AML-193 (cell line): ENCODE data around the gene CDKN1A.

Source experiments
- DNase-seq, 2 experiments: peaks; one replicate each; lab custom pipeline; 2025; lab: John Stamatoyannopoulos, UW

Gene CDKN1A

DNA sequence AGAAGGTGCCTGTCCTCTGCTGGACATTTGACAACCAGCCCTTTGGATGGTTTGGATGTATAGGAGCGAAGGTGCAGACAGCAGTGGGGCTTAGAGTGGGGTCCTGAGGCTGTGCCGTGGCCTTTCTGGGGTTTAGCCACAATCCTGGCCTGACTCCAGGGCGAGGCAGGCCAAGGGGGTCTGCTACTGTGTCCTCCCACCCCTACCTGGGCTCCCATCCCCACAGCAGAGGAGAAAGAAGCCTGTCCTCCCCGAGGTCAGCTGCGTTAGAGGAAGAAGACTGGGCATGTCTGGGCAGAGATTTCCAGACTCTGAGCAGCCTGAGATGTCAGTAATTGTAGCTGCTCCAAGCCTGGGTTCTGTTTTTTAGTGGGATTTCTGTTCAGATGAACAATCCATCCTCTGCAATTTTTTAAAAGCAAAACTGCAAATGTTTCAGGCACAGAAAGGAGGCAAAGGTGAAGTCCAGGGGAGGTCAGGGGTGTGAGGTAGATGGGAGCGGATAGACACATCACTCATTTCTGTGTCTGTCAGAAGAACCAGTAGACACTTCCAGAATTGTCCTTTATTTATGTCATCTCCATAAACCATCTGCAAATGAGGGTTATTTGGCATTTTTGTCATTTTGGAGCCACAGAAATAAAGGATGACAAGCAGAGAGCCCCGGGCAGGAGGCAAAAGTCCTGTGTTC lies 1.3 kb upstream of the CDKN1A start:
- DNase-seq: no peak

DNA sequence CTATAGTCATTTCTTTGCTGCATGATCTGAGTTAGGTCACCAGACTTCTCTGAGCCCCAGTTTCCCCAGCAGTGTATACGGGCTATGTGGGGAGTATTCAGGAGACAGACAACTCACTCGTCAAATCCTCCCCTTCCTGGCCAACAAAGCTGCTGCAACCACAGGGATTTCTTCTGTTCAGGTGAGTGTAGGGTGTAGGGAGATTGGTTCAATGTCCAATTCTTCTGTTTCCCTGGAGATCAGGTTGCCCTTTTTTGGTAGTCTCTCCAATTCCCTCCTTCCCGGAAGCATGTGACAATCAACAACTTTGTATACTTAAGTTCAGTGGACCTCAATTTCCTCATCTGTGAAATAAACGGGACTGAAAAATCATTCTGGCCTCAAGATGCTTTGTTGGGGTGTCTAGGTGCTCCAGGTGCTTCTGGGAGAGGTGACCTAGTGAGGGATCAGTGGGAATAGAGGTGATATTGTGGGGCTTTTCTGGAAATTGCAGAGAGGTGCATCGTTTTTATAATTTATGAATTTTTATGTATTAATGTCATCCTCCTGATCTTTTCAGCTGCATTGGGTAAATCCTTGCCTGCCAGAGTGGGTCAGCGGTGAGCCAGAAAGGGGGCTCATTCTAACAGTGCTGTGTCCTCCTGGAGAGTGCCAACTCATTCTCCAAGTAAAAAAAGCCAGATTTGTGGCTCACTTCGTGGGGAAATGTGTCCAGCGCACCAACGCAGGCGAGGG lies 594 bp upstream of the CDKN1A start:
- DNase-seq: no peak

DNA sequence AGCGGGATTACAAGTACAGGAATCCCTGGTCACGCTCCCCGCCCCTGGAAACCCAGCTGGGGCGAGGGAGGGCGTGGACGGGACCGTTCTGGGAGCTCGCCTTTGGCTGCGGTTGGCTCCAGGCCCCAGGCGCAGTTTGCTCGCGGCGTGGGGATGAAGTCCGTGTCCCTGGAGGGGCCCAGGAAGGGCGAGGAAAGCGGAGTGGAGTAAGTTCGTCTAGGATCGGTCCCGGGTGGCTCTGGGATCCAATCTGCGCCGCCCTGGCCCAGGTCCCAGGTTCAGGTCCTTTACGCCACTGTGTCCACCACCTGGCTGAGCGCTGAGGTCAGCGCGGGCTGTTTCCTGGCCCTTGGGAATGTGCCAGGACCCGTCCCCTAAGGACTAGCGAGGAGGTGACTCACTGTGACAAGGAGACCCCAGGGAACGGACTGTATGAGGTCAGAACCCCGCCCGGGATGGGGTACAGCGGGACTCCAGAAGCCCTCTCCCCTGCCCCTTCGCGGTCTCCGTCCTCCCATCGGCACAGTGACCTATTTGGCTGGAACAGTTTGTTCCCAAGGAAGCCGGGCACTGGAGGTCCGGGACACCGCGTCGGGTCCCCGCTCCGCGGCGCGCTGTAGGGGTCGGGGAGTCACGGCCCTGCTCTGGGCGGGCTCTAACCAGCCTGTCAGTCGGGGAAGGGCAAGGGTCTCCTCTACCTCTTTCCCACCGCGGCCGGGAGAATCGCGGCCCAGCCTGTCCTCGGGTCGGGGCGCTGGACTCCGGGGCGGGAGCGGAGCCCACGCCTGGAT lies 724 bp downstream of the CDKN1A start:
- DNase-seq: no peak

DNA sequence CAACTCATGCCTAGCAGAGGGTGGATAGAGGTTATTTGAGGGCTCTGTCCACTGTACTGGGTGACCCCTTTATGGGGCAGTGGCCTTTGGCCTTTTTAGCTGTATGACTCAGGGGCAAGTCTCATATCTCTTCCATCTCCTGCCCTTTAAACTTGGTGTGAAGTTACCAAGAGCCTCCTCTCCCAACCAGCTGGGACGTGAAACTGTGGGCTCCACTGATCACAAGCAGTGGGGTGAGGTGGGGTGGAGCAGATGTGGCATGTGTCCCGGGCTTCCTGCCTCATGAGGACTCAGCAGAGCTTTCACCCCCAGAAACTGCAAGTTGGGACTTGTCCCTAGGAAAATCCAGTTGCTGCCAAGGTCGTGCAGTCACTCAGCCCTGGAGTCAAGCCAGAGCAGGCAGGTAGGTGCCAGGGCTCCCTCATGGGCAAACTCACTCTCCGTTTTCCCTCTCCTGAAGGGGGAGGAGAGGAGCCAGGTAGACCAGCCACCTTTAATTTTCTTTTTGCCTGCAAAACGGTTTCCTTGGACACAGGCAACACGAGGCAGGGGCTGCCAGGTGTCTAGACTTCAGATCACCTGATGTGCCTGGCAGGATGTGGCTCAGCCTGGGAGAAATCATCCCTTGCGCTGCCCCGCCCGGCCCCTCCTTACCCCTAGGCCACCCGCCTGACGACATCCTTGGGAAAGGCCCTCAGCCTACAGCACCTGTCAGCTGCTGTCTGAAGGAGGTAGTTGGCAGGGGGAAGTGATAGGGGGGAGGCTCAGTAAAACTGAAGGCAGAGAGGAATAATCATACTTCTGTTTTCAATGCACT lies 4.0 kb downstream of the CDKN1A start:
- peak; percentile 31 to 51 for DNase-seq

DNA sequence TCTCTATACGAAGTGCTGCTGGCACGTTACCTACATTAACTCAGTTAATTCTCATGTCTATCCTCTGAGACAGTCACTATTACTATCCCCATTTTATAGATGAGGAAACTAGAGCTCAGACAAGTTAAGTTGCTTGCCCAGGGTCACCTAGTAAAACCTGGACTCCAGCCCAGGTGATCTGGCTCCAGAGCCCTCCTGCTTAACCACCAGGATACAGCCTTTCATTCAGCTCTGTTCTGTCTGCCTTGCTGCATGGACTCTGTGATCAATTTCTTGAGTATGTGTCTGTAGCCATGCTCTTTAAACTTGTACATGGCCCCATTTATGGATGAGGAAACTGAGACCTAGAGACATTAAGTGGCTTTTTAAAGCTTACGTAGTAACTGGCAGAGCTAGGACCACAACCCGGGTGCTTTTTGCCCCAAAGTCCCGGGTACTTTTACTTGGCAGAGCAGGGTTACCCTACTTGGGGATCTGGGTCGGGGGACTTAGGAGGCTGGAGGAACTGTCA lies 4.7 kb downstream of the CDKN1A start:
- DNase-seq: no peak

DNA sequence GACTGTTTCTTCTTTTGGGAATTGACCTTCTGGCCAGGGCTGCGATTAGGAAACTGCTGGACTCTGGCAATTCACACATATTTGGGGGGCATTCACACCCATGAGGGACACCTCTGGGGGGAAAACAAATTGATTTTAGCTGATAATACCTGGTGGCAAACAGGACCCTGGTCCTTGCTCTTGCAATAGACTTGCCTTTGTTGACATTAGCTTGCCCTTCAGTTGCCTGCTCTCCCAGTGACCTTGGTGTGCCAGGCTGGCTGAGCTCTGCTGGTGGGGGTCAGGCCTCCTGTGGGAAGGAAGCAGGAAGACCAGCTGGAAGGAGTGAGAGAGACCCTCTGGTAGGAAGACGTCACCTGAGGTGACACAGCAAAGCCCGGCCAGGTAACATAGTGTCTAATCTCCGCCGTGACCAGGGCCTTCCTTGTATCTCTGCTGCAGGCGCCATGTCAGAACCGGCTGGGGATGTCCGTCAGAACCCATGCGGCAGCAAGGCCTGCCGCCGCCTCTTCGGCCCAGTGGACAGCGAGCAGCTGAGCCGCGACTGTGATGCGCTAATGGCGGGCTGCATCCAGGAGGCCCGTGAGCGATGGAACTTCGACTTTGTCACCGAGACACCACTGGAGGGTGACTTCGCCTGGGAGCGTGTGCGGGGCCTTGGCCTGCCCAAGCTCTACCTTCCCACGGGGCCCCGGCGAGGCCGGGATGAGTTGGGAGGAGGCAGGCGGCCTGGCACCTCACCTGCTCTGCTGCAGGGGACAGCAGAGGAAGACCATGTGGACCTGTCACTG lies 5.3 kb downstream of the CDKN1A start:
- no peak for DNase-seq

DNA sequence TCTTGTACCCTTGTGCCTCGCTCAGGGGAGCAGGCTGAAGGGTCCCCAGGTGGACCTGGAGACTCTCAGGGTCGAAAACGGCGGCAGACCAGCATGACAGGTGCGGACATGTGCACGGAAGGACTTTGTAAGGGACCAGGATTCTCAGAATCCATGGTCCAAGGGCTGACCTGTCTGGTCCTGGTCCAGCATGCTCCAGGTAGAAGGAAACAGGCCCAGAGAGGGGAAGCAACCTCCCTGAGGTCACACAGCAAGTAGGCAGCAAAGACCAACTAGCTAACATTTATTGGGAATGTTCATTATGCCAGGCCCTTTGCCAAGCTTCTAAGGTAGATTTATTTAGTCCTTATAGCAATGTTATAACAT lies 5.9 kb downstream of the CDKN1A start:
- DNase-seq: no peak

DNA sequence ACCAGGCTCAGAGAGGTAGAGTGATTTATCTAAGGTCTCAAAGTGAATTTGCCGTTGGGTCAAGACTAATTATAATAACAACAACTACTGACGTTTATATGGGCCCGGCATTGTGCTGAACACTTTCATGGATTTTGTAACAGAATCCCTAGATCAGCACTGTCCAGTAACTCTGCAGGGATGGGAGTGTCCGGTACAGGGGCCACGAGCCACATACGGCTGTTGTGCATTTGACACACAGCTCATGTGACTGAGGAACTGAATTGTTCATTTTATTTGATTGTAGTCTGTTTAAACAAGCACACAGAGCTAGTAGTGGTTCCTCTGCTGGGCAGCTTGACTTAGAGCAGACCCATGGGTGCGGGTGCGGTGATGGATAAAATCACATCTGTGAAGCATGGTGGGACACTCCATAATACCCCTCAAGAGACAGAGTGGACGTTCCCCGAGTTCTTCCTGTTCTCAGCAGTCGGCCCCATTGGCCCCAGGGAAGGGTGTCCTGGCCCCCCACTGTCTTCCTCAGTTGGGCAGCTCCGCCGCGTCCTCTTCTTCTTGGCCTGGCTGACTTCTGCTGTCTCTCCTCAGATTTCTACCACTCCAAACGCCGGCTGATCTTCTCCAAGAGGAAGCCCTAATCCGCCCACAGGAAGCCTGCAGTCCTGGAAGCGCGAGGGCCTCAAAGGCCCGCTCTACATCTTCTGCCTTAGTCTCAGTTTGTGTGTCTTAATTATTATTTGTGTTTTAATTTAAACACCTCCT lies 6.8 kb downstream of the CDKN1A start:
- DNase-seq: no peak

DNA sequence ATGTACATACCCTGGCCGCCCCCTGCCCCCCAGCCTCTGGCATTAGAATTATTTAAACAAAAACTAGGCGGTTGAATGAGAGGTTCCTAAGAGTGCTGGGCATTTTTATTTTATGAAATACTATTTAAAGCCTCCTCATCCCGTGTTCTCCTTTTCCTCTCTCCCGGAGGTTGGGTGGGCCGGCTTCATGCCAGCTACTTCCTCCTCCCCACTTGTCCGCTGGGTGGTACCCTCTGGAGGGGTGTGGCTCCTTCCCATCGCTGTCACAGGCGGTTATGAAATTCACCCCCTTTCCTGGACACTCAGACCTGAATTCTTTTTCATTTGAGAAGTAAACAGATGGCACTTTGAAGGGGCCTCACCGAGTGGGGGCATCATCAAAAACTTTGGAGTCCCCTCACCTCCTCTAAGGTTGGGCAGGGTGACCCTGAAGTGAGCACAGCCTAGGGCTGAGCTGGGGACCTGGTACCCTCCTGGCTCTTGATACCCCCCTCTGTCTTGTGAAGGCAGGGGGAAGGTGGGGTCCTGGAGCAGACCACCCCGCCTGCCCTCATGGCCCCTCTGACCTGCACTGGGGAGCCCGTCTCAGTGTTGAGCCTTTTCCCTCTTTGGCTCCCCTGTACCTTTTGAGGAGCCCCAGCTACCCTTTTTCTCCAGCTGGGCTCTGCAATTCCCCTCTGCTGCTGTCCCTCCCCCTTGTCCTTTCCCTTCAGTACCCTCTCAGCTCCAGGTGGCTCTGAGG lies 7.6 kb downstream of the CDKN1A start:
- no peak for DNase-seq

DNA sequence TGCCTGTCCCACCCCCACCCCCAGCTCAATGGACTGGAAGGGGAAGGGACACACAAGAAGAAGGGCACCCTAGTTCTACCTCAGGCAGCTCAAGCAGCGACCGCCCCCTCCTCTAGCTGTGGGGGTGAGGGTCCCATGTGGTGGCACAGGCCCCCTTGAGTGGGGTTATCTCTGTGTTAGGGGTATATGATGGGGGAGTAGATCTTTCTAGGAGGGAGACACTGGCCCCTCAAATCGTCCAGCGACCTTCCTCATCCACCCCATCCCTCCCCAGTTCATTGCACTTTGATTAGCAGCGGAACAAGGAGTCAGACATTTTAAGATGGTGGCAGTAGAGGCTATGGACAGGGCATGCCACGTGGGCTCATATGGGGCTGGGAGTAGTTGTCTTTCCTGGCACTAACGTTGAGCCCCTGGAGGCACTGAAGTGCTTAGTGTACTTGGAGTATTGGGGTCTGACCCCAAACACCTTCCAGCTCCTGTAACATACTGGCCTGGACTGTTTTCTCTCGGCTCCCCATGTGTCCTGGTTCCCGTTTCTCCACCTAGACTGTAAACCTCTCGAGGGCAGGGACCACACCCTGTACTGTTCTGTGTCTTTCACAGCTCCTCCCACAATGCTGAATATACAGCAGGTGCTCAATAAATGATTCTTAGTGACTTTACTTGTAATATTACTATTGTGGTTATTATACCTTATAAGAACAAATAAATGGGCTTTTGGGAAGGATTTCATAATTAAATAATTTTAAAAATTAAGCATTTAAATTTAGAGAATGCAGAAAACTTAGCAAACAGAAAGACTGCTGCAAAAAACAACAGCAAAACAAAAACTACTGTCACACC lies 8.4 kb downstream of the CDKN1A start:
- DNase-seq: no peak

DNA sequence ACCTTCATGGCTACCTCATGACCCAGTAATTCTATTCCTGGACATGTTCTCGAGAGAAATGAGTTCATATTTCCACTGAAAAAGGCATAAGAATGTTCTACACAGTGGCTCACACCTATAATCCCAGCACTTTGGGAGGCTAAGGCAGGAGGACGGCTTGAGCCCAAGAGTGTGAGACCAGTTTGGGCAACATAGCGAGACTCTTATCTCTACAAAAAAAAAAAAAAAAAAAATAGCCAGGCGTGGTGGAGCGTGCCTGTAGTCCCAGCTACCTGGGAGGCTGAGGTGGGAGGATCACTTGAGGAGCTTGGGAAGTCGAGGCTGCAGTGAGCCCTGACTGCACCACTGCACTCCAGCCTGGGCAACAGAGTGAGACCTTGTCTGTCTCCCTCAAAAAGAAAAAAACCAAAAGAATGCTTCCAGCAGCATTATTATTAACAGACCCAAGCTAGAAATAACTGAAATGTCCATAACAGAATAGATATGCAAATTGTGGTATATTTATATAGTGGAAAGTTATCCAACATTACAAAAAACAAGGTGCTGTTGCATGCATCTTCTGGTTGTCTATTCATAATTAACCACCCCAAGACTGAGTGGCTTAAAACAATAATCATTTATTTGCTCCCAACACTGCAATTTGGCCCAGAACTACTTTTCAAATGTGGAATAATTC lies 9.7 kb downstream of the CDKN1A start:
- no peak for DNase-seq

DNA sequence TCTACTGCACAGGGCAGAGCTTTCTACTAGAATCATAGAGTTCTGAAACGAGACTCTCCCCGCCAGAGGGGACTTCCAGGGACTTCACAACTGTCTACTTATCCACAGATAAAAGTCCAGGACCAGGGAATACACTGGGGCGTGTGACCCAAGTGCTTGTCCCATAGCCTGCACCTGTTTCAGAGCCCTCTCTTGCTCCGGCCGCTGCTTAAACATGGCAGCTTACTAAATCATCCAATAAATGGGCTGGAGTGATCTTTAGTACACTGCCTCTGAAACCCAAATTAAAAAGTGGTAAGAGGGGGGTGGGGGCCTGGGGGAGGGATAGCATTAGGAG lies 10.2 kb downstream of the CDKN1A start:
- no peak for DNase-seq

DNA sequence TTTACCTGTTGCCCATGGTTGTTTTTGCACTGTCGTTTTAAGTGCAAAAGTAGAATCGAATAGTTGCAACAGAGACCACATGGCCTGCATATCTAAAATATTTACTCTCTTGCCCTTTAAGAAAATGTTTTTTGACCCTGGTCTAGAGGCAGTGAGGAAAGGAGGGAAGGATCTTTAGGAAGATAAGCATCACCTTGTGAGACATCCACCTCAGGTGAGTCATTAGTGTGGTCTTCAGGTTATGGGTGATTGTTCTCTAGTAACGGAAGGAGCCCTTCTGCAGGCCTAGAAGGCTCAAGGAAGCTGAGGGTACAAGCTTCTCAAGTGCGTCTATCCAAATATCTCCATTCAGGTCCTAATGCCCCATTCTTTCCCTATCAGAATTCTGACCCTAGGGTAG lies 12.5 kb downstream of the CDKN1A start:
- DNase-seq: no peak

DNA sequence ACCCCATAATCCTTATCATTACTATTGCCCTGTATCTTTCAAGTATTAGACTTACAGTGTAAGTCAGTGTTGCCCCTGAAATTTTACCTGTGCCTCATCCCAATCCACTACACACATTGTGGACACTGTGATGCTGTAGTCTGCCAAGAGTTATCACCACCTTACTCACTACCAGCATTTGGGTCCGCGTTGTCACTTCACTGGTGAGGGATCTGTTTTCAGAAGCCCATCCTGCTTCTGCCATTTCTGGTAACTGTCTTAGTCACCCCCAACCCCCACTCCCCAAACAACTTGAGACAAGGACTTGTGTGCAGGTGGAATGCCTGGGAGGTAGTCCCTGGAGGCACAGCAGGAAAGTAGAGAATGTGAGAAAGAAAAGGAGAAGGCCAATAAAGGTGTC lies 13.1 kb downstream of the CDKN1A start:
- no peak for DNase-seq

DNA sequence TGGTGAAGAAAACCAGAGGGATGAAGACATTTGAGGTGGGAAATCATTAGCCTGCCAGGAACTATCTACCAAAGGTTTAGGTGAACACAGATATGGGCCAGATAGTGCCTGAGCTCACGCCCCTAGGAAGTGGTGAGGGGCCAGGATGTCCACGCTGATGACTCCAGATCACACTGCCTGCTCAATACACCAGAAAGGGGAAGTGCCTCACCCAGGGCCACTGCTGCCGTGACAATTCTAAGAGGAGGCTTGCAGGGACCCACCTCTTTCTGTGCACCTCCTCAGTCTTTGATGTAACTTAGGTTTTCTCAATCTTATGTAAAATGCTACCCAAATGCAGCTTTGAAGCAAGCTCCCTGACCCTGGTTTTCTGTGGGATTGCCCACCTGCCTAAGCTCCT lies 13.7 kb downstream of the CDKN1A start:
- DNase-seq: peak; percentile 95 to 98

DNA sequence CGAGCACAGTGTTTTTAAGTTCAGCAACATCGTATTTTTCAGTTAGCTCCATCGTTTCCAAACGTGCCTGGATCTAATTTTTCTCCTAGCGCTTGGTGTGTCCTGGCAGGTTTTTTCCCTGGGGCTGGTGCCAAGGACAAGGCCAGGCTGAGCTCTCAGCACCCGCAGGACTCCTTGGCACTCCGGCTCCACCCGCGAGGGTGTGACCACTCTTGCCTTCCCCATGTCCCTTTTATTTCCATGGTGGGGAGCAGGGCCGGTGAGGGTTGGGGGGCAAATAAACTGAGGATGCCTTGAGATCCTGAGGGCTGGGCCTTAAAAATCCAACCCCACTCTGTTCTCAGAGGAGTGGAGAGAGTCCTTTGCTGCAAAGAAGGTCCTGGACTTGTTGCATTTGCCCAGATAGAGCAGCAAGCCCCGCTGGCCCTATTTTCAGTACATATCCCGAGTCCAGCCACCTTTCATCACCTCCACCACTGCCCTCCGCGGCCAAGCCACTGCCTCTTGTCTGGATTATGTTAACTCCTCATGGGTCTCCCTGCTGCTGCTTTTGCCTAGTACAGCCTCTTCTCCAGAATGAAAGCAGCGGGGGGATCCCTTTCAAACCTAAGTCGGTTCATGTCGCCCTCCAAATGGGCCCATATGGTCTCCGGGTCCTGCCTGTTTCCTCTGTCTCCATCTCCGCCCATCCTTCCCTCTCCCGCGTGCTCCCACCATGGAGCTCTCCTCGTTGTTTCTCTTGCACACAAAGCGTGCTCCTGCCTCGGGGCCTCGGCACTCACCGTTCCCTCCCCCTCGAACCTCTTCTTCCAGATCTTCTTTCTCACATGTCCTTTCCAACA lies 14.6 kb downstream of the CDKN1A start:
- DNase-seq: no peak

DNA sequence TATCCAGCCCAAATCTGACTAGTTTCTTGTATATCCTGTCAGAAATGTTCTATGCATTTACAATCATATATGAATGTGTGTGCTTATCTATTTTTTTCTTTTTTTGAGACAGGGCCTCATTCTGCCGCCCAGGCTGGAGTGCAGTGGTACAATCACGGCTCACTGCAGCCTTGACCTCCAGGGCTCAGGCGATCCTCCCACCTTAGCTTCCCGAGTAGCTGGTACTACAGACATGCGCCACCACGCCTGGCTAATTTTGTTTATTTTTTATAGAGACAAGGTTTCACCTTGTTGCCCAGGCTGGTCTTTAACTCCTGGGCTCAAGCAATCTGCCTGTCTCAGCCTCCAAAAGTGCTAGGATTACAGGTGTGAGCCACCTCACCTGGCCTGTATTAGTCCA lies 16.1 kb downstream of the CDKN1A start:
- DNase-seq: no peak
